Activated naive CD8-positive, alpha-beta T cell treated with anti-CD3 and anti-CD28 coated beads, Interleukin-2, amount 50 U/mL, for 24 hours (primary cell): ENCODE measurements around the gene ARHGEF12.

Experiments used
- ATAC-seq: fragments of 150-1000 bp; cut with Tn5 transposase; one replicate; pipeline ENCODE4 v1.10.0; 2021
- DNase-seq: peaks from one replicate; pipeline ENCODE4 v3.0.0; 2021
- H3K27ac Mint-ChIP-seq: one replicate; pipeline ENCODE4 v1.8.0; 2021; ENCODE audit warnings: mild to moderate bottlenecking, mixed read lengths
- H3K27me3 Mint-ChIP-seq: one replicate; pipeline ENCODE4 v1.8.0; 2021; ENCODE audit warnings: mixed read lengths
- H3K36me3 Mint-ChIP-seq: one replicate; pipeline ENCODE4 v1.8.0; 2021; ENCODE audit warnings: low read depth, mixed read lengths
- H3K4me1 Mint-ChIP-seq: one replicate; pipeline ENCODE4 v1.8.0; 2021; ENCODE audit warnings: mixed read lengths
- H3K4me3 Mint-ChIP-seq: one replicate; pipeline ENCODE4 v1.8.0; 2021; ENCODE audit warnings: mild to moderate bottlenecking, moderate library complexity, mixed read lengths
- H3K9me3 Mint-ChIP-seq: one replicate; pipeline ENCODE4 v1.8.0; 2021; ENCODE audit warnings: mixed read lengths

The ARHGEF12 gene

DNA sequence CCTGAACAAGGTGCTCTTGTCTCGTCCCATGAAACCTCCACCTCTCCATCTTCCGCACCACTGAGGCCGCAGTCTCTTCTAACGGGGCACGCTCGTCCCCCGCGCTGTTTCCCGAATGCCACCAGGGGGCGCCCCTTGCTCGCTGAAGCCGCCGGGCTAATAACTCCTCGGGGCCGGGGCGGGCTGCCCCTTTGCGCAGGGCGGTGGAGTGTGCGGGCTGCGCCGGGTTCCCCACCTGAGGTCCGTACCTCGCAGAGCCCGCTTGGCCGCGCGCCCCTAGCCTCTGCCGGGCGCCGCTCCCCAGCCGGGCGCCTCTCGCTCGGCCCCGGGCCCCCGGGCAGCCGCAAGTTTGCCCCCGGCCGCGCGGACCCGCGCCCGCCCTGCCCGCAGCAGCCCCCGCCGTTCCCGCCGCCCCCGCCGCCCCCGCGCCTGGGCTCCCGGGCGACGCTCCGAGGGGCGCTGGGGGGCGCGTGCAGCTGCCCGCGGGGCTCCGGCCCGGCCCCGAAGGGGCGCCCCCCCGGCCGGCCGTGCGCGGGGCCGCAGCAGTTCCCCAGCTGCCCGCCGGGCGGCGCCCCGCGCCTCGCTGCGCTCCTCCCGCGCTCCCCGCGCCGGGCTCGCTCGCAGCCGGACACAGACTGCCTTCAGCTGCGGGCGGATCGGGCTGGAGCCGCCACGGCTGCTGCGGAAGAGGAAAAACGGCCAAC is 175.1 kb downstream of the ARHGEF12 start, which contains the start of gene GRIK4:
Gene GRIK4, plus strand, starts transcription at position 633 of the 704 bp plus-strand sequence. CDS start 148,571 bp downstream, outside the sequence.
- DNase-seq (peak; percentile 85), ATAC-seq (peak; percentile 83)
- no peaks in the 10 kb centered on the region for H3K36me3 Mint-ChIP-seq
- H3K9me3 Mint-ChIP-seq, result no peaks in the 10 kb centered on the region
- H3K27me3 Mint-ChIP-seq, result peaks cover 67% of the 10 kb centered on the region
- peak within 1 kb of the TSS; percentile 8 for H3K4me3 Mint-ChIP-seq
- H3K4me1 Mint-ChIP-seq, result peaks cover 2% of the 10 kb centered on the region
- H3K27ac Mint-ChIP-seq, result no peak within 1 kb of the TSS

DNA sequence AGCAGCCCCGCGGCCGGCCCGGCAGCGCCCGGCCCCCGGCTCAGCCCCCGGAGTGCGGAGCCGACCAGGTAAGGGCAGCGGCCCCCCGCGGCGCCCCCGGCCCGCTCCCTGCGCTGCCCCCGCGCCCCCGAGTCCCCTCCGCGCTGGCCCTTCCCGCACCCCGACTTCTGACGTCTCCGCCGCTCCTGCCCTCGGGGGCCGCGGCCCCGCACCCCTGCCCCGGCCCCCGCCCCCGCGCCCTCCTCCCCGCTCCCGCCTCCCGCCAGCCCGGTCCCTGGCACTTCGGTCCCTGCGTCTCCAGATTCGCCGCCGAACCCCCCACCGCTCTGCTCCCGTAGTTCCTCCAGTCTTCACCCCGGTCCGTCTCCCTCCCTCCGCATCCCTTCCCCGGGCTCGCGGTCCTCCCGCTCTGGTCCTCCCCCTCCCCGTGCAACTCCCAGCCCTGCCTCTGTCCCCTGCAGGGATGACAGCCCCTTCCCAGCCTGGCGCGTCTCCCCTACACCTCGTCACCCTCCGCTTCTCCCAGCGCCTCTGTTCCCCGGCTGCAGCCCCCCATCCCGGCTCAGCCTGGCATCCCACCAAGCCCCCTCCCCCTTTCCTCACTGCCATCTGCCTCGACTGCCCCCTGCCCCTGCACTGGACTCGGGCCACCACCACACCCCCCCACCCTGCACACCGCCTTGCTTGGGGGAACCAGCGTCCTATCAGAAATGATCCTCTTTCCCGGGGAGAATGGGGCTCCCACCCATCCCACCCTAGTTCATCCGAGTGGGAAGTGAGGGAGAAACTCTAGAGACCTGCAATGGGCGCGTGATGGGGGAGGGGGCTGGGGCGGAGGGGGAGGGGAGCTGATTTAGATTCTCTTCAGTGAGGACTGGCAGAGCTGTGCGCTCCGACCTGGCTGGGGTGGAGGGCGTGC is 175.9 kb downstream of the ARHGEF12 start:
- H3K9me3 Mint-ChIP-seq, result no peaks in the 10 kb centered on the region
- DNase-seq (no peak), ATAC-seq (no peak)
- H3K4me3 Mint-ChIP-seq, result no peak overlapping the region
- peaks cover 2% of the 10 kb centered on the region for H3K4me1 Mint-ChIP-seq
- no peaks in the 10 kb centered on the region for H3K36me3 Mint-ChIP-seq
- peaks cover 72% of the 10 kb centered on the region for H3K27me3 Mint-ChIP-seq
- no peak overlapping the region for H3K27ac Mint-ChIP-seq

DNA sequence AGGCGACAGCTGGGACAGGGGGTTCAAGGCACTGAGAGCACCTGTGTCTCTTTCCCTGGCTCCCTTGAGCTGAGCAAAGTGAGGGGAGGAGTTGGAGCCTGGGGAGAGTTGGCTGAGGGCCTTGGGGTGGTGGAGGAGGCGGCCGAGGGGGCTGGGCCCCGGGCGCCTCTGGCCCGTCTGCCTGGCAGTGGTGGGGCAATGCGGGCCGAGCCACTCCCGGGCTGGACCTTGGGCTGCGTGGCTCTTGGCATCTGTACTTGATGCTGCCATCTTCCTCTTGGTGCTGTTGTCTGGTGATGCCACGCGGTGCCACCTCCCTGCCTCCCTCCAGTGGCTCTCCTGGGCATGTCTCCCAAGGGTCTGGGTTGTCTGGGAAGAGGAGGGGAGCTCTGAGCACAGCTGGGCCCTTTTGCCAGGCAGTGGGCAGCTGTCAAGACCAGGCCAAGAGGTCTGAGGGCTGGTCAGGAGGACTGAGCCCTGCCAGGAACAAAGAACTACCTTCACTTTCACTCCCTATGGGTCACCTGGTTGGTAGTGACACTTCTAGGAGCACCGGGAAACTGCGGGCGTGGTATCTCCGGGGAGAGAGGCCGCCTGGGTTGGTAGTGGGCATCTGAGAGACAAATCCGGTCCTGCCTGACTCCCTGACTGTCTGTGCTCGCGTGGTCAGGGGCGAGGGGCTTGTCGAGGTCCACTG is 176.7 kb downstream of the ARHGEF12 start:
- peaks cover 74% of the 10 kb centered on the region for H3K27me3 Mint-ChIP-seq
- ATAC-seq (no peak), DNase-seq (no peak)
- no peaks in the 10 kb centered on the region for H3K9me3 Mint-ChIP-seq
- H3K27ac Mint-ChIP-seq, result no peak overlapping the region
- peaks cover 2% of the 10 kb centered on the region for H3K4me1 Mint-ChIP-seq
- H3K4me3 Mint-ChIP-seq, result no peak overlapping the region
- H3K36me3 Mint-ChIP-seq, result no peaks in the 10 kb centered on the region

DNA sequence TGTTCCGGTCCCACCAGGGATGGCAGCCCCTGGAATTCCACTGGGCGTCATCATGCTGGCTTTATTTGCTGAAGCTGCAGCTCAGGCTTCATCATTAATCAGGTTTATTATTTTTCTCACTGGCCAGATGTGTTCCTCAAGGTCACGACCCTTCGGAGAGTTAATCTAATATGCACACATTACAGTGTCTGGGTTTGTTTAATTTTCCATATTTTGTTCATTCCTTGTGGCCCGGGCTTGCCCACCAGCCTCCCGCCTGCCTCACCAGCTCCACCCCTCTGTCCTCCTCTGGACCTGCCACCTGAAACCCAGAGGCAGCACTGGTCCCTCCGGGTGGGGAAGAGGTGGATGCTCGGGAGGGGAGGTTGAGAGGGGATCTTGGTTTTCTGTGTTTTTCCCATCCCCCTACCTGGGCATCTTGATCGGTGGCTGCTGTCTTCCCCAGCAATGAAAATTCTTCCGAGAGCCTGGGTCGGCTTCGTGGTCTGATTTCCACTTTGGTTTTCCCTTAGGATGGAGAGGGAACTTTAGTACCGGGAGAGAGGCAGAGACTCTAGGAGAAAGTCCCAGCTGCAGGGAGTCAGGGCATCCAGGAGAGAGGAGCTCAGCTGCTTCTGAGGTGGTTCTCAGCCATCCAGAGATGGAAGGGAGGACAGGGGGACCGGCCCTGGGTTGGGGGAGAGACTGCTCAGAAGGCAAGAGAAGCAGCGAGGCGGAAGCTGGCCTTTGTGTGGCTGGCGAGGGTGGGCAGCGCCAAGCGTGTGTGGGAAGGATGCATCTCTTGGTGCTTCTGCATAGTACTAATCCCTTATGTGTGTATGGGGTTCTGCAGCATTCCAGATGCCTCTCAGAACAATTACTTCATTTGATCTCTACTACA is 177.5 kb downstream of the ARHGEF12 start:
- Mint-ChIP-seq H3K9me3 (no peaks in the 10 kb centered on the region), H3K4me1 (peaks cover 2% of the 10 kb centered on the region), H3K36me3 (no peaks in the 10 kb centered on the region), H3K27me3 (peaks cover 69% of the 10 kb centered on the region), H3K27ac (no peak overlapping the region), H3K4me3 (no peak overlapping the region)
- DNase-seq (no peak), ATAC-seq (no peak)

DNA sequence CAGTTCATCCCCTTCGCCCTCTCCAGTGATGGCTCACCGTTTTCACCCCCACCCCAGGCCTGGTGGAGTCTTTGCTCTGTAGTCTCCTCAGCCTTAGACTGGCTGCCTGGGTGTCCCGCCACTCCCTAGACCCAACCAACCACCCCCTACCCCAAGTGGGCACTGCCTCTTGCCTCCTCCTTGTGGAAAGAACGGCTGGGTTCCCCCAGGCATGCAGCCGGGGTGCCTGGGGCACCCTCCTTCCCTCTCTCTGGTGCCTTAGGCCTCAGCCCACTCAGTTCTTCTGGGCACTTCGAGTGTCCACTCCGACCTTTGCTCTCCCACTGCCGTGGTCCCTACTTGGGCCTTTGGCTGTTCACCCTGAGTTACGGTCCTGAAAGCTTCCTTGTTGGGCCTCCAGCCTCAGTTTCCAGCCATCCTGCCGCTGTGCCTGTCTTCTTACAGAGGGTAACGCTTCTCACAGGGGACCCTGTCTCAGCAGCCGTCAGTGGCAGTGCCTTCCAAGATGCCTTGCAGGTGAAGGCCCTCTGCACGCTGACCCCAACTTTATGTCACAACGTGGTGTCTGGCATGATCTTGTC is 178.4 kb downstream of the ARHGEF12 start:
- H3K4me3 Mint-ChIP-seq, result no peak overlapping the region
- ATAC-seq (no peak), DNase-seq (no peak)
- no peaks in the 10 kb centered on the region for H3K9me3 Mint-ChIP-seq
- no peak overlapping the region for H3K27ac Mint-ChIP-seq
- peaks cover 2% of the 10 kb centered on the region for H3K4me1 Mint-ChIP-seq
- H3K27me3 Mint-ChIP-seq, result peaks cover 60% of the 10 kb centered on the region
- H3K36me3 Mint-ChIP-seq, result no peaks in the 10 kb centered on the region

DNA sequence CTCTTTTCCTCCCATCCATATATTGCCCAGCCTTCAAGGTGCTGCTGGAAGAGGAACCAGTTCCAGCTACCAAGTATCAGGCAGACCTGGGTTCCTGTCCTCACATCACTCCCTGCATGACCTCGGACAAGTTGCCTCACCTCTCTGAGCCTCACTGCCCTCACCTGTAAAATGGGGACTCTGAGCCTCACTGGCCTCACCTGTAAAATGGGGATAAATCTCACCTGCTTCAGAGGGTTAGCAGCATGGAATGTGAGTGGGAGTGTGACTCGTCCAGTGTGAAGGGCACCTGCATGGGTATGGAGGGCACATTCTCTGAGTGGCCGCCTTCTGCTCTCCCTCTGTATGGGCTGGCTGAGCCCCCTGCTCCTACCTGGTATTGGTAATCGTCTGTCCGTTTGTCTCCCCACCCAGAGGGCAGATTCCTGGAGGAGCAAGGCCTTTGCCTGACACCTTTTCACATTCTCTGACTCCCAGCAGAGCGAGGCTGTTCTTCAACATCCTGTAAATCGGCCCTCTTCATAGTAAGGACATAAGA is 179.0 kb downstream of the ARHGEF12 start:
- no peaks in the 10 kb centered on the region for H3K9me3 Mint-ChIP-seq
- DNase-seq (no peak), ATAC-seq (no peak)
- H3K4me1 Mint-ChIP-seq, result peaks cover 2% of the 10 kb centered on the region
- H3K27me3 Mint-ChIP-seq, result peaks cover 58% of the 10 kb centered on the region
- H3K27ac Mint-ChIP-seq, result no peak overlapping the region
- H3K36me3 Mint-ChIP-seq, result no peaks in the 10 kb centered on the region
- H3K4me3 Mint-ChIP-seq, result no peak overlapping the region

DNA sequence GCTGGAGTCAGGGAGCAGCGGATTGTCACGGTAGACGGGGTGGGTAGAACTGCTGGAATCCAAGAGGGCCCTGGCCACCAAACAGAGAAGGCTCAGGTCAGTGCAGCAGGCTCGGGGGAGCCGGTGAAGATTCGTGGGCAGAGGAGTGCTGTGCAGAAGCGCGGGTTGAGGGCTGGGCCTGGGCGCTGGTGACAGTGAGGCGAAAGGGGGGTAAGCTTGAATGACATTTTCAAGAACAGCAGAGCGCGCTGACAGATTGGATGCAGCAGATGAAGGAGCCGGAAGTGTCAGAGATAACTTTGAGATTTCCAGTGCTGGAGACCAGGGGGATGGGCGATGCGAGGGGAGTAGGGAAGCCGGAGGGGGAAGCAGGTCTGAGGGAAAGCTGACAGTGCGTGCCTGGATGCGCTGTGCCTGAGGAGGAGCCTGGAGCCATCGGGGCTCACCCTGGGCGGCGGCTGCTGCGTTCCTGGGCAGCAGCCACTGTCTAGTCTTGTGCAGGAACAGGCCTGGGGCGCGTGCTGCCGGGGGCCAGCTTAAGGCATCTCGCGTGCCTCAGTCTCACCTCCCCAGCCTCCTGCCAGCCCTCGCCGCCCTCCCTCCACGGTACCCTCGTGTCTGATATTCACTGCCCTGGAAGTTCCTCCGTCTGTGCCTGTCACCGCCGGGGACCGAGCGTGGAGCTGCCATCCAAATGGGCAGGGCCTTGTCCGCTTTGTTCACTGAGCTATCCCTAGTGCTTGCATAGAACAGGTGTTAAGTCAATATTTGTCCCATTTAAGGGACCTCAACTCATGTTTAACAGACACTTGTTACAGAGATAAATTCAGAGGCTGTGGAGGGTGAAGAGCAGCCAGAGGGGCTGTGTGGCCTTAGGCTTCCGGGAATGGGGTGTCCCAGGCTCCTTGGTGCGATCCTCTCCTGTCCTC is 180.5 kb downstream of the ARHGEF12 start:
- Mint-ChIP-seq H3K27me3 (peaks cover 50% of the 10 kb centered on the region), H3K4me3 (no peak overlapping the region), H3K9me3 (no peaks in the 10 kb centered on the region), H3K36me3 (no peaks in the 10 kb centered on the region), H3K4me1 (no peaks in the 10 kb centered on the region), H3K27ac (no peak overlapping the region)
- no peak for ATAC-seq
- no peak for DNase-seq

DNA sequence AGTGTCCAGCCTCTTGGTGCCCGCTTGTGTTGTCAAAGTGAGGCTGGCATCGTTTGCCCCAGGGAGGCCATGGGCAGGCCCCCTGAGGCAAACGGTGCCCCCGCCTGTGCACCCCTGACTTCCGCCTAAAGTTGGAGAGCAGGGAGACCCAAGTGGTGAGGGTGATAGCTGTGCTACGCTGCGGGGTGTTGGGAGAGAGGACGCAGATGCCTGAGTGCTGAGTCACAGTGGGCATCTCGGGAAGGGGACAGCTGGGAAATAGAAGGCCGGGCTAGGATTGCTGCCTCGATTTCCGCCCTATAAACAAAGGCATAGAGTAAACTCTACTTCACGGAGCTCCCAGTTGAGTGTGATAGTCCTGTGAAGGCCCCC is 181.2 kb downstream of the ARHGEF12 start:
- DNase-seq (no peak), ATAC-seq (no peak)
- Mint-ChIP-seq H3K36me3 (no peaks in the 10 kb centered on the region), H3K4me3 (no peak overlapping the region), H3K27ac (no peak overlapping the region), H3K4me1 (no peaks in the 10 kb centered on the region), H3K27me3 (peaks cover 47% of the 10 kb centered on the region), H3K9me3 (no peaks in the 10 kb centered on the region)

DNA sequence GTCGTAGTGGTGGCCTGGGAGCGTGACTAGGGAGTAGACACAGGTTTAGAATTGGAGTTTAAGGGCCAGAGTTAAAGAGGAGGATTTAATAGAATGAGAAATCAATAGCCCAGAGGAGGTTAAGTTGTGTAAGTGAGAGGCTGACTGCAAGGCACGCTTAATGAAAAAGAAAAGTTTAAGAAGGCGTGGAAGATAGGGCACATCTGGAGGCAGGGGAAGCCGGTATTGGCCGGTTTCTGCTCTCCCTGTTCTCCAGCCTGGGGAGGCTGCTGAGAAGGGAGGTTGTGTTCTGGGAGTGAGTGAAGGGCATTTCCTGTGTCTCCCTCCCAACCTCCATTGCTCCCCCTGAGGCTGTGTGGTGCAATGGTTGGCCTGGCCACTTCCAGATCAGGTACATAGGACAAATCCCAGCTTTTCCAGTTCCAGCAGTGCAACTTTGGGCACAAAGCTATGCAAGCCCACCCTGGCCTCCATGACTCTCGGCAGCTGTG is 181.6 kb downstream of the ARHGEF12 start:
- ATAC-seq (no peak), DNase-seq (no peak)
- Mint-ChIP-seq H3K4me3 (no peak overlapping the region), H3K27me3 (peaks cover 48% of the 10 kb centered on the region), H3K27ac (no peak overlapping the region), H3K4me1 (no peaks in the 10 kb centered on the region), H3K36me3 (no peaks in the 10 kb centered on the region), H3K9me3 (no peaks in the 10 kb centered on the region)

DNA sequence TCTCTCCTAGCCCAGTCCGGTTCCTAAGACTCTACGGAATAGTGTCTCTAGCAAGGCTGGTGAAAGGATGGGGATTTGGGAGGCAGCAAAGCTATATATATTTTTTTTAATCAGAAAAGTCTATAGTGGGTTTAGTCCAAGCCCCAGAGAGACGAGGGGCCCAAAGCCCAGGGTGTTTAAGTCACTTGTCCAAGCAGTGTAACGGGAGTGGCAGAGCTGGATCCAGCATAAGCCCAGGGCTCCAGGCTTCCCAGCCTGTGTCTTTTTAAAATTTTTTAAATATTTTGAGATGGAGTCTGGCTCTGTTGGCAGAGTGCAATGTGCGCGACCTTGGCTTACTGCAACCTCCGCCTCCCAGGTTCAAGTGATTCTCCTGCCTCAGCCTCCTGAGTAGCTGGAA is 182.1 kb downstream of the ARHGEF12 start:
- H3K9me3 Mint-ChIP-seq, result no peaks in the 10 kb centered on the region
- H3K4me1 Mint-ChIP-seq, result no peaks in the 10 kb centered on the region
- H3K36me3 Mint-ChIP-seq, result no peaks in the 10 kb centered on the region
- H3K4me3 Mint-ChIP-seq, result no peak overlapping the region
- DNase-seq (no peak), ATAC-seq (no peak)
- peaks cover 48% of the 10 kb centered on the region for H3K27me3 Mint-ChIP-seq
- H3K27ac Mint-ChIP-seq, result no peak overlapping the region

DNA sequence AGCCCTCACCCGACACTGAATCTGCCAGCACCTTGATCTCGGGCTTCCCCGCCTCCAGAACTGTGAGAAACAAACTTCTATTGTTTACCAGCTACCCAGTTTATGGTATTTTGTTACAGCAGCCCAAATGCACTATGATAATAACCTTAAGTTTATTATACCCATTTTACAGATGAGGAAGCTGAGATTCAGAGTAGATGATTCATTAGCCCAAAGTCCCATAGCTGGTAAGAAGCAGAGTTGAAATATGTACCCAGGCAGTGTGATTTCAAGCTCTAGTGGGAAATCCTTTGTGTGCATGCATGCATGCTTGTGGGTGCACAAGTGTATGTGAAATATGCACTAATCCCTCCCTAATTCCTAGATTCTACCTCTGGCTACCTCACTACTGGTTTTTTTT is 183.3 kb downstream of the ARHGEF12 start:
- peaks cover 43% of the 10 kb centered on the region for H3K27me3 Mint-ChIP-seq
- ATAC-seq, result no peak
- H3K9me3 Mint-ChIP-seq, result no peaks in the 10 kb centered on the region
- H3K4me1 Mint-ChIP-seq, result no peaks in the 10 kb centered on the region
- no peak overlapping the region for H3K27ac Mint-ChIP-seq
- no peaks in the 10 kb centered on the region for H3K36me3 Mint-ChIP-seq
- no peak overlapping the region for H3K4me3 Mint-ChIP-seq
- DNase-seq, result no peak

DNA sequence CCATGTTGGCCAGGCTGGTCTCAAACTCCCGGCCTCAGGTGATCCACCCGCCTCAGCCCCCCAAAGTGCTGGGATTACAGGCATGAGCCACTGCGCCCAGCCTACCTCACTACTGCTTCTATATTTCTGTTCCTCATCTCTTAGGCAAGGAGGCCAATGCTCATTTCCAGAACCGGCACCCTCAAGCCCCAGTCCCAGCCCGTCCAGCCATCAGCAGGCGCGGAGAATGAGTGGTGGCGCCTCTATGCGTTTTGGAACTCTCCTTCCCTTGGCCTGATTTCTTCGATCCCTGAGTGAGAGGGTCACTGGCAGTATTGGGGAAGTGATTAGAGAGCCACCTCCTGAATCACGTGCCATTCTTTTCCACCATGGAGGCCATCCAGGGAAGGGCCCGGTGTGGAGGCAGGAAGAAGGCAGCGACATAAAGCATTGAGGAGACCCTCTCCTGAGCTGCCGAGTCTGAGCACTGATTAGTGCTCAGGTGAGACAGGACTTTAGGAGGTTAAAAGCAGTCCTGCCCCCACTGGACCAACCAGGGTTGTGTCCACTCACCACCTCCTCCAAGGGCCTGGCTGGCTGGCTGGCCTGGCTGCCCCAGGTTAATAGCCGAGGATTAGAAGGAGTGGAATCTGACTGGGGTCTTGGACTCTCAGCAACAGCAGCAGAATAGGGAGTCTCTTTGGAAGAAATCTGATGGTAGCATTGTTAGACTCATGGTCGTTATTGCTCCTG is 184.0 kb downstream of the ARHGEF12 start:
- DNase-seq (no peak), ATAC-seq (no peak)
- Mint-ChIP-seq H3K27me3 (peaks cover 37% of the 10 kb centered on the region), H3K36me3 (no peaks in the 10 kb centered on the region), H3K27ac (no peak overlapping the region), H3K4me3 (no peak overlapping the region), H3K9me3 (no peaks in the 10 kb centered on the region), H3K4me1 (no peaks in the 10 kb centered on the region)
